Measurements from ENCODE around the gene ARAP1.
A peak's percentile ranks its signal among the peaks of the same experiment; 100 is the strongest.

The ARAP1 gene

DNA sequence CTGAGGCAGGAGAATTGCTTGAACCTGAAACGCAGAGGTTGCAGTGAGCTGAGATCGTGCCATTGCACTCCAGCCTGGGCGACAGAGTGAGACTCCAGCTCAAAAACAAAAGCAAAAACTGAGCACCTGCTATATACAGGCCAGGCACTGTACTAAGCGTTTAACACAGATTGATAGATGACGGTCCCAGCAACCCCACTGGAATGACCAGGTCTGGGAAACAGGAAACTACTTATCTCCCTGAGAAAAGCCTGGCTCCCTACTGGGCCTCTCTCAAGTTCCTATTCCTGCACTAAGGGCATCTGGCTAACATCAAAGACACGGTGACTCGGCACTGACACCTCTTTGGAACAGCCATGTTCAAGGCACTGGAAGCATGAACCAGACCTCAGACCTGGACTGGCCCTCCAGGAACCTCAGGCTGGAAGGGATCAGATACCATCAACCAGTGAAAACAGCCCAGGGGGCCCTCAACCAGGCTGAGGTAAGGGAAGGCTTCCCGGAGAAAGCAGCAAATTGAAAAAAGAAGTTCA is 16.6 kb downstream of the ARAP1 start:
- TF ChIP-seq, protein P1, sequence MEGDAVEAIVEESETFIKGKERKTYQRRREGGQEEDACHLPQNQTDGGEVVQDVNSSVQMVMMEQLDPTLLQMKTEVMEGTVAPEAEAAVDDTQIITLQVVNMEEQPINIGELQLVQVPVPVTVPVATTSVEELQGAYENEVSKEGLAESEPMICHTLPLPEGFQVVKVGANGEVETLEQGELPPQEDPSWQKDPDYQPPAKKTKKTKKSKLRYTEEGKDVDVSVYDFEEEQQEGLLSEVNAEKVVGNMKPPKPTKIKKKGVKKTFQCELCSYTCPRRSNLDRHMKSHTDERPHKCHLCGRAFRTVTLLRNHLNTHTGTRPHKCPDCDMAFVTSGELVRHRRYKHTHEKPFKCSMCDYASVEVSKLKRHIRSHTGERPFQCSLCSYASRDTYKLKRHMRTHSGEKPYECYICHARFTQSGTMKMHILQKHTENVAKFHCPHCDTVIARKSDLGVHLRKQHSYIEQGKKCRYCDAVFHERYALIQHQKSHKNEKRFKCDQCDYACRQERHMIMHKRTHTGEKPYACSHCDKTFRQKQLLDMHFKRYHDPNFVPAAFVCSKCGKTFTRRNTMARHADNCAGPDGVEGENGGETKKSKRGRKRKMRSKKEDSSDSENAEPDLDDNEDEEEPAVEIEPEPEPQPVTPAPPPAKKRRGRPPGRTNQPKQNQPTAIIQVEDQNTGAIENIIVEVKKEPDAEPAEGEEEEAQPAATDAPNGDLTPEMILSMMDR (conservative IDR thresholded peaks at IDR 0.05; ENCODE audit: low read length) = no peak
- DNase-seq (ENCODE audit: low read depth) = peak; percentile 48
- no peak overlapping the region for H3K4me3 ChIP-seq (ENCODE audit: low read length)

DNA sequence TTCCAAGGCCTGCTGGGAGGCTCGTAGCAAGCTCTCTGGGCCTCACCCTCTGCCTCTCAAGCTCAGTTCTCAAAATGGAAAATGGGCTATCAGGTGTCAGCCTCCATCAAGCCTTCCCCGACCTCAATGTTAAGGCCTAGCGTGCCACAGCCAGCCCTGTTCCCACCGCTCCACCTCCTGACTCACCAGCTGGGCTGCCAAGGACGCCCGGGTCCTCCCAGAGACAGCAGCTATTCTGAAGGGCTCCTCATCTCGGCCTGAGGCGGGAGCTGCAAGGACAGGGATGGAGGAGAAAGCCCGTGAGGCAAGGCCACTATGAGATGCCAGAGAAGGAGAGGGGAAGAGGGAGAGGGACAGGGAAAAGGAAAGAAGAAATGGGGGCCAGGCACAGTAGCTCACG is 19.9 kb downstream of the ARAP1 start:
- TF ChIP-seq, protein P1 (conservative IDR thresholded peaks at IDR 0.05; ENCODE audit: low read length) = no peak
- no peak overlapping the region for H3K4me3 ChIP-seq (ENCODE audit: low read length)
- DNase-seq (ENCODE audit: low read depth) = no peak

DNA sequence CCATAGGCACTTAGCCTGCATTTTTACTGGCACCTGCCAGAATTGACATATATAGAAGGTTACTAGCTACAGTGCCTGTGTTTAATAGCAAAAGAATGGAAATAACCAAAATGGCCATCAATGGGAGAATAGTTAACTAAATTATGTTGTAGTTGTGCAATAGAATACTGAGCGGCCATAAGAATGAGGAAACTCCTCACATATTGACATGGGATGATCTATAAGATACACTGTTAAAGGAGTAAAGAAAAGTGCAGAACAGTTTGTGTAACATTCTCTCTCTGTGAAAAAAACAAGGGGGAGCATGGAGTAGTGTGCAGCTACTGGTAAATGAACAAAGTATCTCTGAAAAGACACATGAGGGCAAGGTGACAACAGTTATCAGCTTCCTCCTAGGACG is 21.5 kb downstream of the ARAP1 start:
- H3K4me3 ChIP-seq (ENCODE audit: low read length) = no peak overlapping the region
- TF ChIP-seq, protein P1 (conservative IDR thresholded peaks at IDR 0.05; ENCODE audit: low read length) = no peak
- DNase-seq (ENCODE audit: low read depth) = no peak

DNA sequence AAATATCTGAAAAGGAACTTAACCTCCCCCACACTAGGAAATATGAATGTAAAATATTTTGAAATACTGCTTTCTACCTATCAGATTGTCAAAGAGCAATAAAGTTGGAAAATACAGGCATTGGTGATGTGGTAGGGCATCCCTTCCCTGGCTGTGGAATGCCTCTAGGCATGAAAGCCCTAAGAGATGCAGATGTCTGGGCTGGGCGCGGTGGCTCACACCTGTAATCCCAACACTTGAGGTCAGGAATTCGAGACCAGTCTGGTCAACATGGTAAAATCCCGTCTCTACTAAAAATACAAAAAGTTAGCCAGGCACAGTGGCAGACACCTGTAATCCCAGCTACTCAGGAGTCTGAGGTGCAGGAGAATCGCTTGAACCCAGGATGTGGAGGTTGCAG is 22.0 kb downstream of the ARAP1 start:
- no peak overlapping the region for H3K4me3 ChIP-seq (ENCODE audit: low read length)
- no peak for DNase-seq (ENCODE audit: low read depth)
- TF ChIP-seq, protein P1 (conservative IDR thresholded peaks at IDR 0.05; ENCODE audit: low read length) = no peak

DNA sequence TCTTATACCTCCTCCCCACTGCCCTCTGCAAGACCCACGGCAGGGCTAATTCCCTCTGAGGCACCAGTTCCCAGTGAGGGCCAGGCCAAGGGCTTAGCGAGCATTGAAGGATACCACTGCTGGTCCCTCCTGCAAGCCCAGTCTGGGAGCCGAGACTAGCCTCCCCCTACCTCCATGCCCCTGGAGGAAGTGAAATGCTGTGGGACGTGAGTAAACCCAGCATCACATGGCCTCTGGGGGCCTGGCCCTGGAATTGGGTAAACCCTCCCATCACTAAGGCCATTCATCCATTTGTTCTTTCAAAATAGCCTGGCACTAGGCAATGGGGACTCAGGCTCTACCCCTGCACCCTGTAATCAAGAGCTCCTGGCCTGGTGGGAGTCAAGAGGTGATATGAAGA is 24.7 kb downstream of the ARAP1 start:
- H3K4me3 ChIP-seq (ENCODE audit: low read length) = no peak overlapping the region
- DNase-seq (ENCODE audit: low read depth) = no peak
- TF ChIP-seq, protein P1 (conservative IDR thresholded peaks at IDR 0.05; ENCODE audit: low read length) = no peak

DNA sequence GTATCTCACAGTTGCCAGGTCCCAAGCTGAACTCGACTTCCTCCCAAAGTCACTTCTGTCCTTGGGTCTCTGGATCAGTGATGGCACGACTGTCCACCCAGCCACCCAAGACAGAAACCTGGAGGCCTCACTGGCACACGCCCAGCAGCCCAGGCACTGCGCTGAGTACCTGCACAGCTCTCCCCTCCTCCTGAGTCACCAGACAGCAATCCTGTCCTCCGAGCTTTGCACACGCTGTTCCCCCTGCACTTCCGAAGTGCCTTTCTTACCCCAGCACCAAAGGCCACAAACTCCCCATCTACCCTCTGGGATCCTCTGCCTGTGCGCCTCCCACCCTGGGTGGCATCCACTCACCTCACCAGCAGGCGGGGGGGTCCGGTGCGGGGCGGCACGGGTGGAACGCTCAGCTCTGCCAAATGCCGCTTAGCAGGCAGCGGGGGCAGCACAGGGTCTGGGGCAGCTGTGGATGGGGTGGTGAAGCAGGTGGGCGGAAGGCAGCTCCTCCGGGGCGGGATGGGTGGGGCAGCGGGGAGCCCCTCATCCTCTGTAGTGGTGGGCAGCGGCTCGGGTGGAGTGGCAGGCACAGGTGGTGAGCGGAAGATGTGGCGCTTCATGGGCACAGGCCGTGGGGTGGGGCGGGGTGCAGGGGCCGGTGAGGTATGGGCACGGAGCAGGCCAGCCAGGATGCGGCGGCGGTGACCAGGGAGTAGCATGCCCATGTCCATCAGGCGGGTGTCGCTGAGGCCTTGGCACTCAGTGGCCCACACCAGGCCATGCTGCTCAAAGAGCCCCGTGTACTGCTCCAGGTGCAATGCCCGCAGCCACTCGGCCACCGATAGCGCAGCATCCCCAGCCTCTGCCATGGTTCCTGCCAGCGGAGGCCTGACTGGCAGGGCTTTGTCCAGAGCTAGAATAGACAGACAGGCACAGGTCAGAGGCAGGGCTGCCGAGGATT is 25.7 kb downstream of the ARAP1 start:
- TF ChIP-seq, protein P1 (conservative IDR thresholded peaks at IDR 0.05; ENCODE audit: low read length) = no peak
- no peak overlapping the region for H3K4me3 ChIP-seq (ENCODE audit: low read length)
- no peak for DNase-seq (ENCODE audit: low read depth)

DNA sequence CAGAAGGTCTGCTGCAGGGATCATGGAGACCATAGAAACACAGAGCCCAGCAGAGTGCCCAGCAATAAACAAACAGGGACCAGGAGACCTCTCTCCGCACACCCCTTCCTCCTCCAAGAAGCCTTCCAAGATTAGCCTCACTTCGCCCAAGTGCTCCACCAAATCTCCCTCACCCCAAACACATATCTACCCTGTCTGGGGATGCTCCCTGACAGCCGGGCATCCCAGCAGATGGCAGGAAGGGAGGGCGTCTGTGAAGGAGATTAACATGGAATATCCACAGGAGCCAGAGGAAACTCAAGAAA is 26.5 kb downstream of the ARAP1 start:
- TF ChIP-seq, protein P1 (conservative IDR thresholded peaks at IDR 0.05; ENCODE audit: low read length) = no peak
- no peak for DNase-seq (ENCODE audit: low read depth)
- H3K4me3 ChIP-seq (ENCODE audit: low read length) = no peak overlapping the region

Measured in AG10803 (cell line).